HG02588 (cell line): Measurements from ENCODE around the gene TRAP1.

ENCODE experiments used
- ATAC-seq: cut with Tn5 transposase; IDR thresholded peaks from one replicate; pipeline ENCODE4 v1.9.1; 2021; ENCODE audit warnings: mild to moderate bottlenecking, moderate library complexity; ENCODE audit not compliant: unreplicated experiment

The TRAP1 gene

GRCh38 chr16:3652373-3653195 is 64.7 kb downstream of the TRAP1 start:
- ATAC-seq: no peak

GRCh38 chr16:3651461-3652372 is 65.6 kb downstream of the TRAP1 start:
- ATAC-seq: no peak

DNA sequence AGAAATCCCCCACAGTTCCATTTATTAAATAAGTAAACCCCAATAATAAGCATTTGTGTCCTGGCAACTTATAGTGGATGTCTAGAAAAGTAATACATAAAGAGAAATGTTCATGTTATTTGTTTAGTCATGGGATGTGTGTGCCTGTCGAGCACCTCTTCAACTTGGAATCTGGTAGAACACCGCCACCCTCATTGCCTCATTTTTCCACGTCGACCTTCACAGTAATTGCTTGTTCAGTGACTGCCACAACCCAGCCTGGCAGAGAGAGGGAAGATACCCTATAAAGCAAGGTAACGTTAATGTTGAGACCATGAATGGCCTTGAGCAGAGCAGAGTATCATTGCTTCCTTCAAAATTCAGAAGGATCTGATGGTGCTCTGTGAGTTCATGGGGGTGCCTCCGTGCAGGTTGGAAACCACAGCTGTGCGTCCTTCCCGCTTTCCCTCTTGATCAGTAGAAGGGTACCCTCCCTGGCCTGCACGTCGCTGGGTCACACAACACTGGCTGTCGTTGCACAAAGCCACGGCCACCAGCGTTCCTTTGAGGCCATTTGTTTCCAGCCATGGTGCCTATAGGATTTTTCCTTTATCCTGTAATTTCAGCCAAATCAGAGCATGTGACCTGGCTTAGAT is 66.6 kb downstream of the TRAP1 start:
- ATAC-seq: no peak

DNA sequence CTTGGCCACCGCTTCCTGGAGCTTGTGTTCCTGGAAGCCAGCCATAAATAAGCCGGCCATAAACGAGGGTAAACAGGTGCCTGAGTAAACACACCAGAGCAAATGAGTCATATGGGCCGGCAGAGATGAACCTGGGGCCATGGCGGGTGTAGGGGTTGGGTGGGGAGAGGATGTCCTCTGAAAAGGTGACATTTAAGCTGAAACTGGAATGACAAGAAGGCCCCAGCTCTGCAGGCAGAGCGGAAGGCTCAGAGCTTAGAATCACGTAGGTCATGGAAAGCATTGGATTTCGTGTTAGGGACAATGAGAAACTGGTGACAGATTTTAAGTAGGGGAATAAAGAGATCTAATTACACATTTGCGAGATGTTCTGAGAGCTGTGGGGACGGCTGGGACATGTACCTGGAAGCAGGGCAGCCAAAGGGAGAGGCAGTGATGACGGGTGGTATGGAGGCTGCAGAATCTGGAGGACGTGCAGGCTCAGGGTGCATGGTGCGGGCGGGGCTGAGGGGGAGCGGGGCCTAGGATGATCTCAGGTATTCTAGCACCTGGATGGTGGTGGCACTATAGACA is 70.9 kb downstream of the TRAP1 start:
- ATAC-seq: no peak

GRCh38 chr16:3645504-3646347 is 71.6 kb downstream of the TRAP1 start:
- no peak for ATAC-seq

GRCh38 chr16:3645108-3645503 is 72.2 kb downstream of the TRAP1 start:
- no peak for ATAC-seq

DNA sequence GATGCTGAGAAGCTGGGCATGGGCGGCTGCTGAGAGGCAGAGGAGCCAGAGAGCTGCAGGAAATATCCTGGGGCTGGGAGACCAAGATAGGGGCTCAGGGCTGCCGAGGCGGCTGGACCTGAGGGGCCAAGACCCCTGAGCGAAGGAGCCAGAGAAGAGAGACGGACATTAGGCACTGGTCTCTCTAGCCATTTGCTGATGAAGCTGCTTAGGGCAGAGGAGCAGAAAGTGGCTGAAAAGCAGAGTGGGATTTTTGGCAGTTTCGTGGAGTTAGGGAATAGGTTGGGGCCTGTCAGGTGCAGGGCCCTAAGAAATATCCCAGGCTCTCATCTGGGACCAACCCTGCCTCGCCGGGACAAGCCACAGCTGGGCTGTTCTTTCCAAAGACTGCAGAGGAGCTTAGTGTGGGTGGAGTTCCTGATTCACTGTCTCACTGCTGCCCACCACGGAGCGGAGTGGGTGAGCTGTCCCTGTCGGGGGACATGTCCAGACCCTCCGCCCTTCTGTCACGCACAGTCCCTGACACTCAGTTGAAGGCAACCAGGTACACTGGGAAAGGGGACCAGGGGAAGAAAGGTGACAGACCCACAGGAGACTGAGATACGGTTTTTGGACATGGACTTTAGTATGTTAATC is 74.1 kb downstream of the TRAP1 start:
- ATAC-seq: no peak

- no peak for ATAC-seq
These were observed 74.8 kb downstream of the TRAP1 start for GRCh38 chr16:3642397-3643094.

DNA sequence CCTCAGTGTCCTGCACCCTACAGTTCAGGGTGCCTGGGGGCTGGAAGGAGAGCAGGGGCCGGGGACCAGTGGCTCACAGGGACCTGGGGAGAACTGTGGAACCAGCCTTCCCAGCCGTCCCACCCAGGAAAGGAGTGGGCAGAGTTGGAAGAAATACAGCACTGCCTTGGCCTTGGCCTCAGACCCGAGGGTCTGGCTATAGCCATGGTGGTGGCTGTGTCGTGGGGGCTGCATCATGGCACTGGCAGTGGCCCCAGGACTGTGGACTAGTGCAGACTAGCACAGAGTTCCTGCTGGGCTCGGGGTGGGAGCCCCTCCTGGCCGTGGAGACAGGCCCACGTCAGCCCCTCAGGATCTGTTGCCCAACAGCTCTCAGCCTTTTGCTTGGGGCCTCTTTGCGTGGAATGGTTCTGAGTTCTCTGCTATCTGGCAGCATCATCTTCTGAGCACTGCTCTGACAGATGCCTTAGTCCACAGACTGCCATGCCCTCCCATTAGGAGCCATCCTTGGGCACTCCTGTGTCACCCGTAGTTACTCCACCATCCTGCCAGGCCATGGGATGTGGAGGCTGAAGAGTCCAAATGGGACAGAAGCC is 75.4 kb downstream of the TRAP1 start:
- no peak for ATAC-seq

DNA sequence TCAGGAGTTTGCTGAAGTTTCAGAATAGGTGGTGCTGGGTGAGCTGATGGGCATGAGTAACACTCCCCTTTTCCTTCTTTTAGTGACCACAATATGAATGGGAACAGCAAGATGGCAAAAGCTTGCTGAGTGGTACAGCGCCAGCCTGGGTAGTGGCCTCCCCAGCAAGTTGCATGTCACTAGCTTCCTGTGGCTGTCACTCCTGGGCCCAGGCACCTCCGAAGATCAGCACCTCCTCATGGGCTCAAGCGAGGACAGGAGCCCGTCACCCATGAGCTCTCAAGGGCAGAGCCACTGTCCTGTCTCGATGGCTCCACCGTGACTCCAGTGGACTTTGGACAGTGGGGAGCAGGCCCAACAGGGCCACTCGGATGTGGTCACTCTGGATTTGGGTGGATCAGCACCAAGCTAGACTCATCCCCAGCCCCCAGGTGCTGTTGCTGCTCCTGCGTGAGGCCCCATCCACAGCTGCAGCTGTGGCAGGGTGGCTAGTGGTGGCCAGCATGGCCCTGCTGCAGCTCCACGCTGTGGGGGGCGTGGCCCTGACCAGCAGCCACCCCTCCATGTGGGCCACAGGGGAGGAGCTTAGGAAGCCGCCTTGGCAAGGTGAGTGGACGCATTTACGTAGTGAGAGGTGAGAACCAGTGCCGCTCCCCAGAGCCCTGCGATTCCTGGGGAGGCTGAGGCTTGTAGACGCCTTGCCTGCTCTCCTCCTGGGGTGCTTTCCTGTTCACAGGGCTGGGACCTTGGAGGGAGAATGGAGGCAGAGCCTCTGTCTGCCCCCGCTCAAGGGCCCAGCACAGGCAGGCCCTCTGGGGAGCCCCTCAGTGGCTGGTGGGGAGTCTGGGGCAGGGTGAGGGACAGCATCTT is 76.5 kb downstream of the TRAP1 start:
- ATAC-seq: no peak

GRCh38 chr16:3640207-3640606 is 77.1 kb downstream of the TRAP1 start:
- ATAC-seq: no peak

GRCh38 chr16:3638916-3639644 is 78.2 kb downstream of the TRAP1 start:
- no peak for ATAC-seq

- no peak for ATAC-seq
These were observed 79.9 kb downstream of the TRAP1 start for GRCh38 chr16:3637371-3637923.

- ATAC-seq: no peak
These were observed 91.2 kb downstream of the TRAP1 start for GRCh38 chr16:3625911-3626732.

DNA sequence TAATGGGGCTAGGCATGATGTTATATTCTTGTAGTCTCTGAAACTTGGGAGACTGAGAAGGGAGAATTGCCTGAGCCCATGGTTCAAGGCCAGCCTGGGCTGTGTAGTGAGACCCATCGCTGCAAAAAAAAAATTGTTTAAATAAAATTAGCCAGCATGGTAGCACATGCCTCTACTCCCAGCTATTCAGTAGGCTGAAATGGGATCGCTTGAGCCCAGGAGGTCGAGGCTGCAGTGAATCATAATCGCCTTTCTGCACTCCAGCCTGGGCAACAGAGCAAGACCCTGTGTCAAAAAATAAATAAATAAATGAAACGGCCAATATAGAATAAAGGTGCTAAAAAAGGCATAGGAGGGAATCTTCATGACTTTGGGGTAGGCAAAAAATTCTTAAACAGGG is 92.0 kb downstream of the TRAP1 start:
- no peak for ATAC-seq

GRCh38 chr16:3623642-3624041 is 93.7 kb downstream of the TRAP1 start:
- no peak for ATAC-seq
